GM19099 (cell line): ENCODE data around the gene UBA6.

Experiments used
- POLR2A ChIP-seq: IDR thresholded peaks from 3 replicates; pipeline ENCODE4 v1.6.1; 2011; ENCODE audit warnings: low read depth; ENCODE audit not compliant: insufficient read length; ENCODE audit errors: extremely low read depth

Gene UBA6

DNA sequence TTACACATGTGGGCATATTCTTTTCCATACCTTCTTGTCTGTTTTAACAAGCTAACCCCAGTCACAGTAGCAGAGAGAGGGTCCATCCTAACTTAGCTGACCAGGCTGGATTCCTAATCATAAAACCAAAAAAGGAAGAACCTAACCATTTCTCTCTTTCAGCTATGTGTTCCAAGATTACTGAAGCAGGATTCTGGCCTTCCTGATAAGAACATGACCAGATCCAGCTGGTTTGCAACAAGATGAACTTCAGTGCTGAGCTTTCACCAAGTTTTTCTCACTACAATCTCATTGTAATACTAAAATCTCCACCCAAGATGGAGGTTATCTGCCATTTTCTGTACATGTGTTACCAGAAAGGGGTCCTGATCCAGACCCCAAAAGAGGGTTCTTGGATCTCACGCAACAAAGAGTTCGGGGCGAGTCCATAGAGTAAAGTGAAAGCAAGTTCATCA, 20.4 kb upstream of the UBA6 start:
- TF ChIP-seq POLR2A: no peak

DNA sequence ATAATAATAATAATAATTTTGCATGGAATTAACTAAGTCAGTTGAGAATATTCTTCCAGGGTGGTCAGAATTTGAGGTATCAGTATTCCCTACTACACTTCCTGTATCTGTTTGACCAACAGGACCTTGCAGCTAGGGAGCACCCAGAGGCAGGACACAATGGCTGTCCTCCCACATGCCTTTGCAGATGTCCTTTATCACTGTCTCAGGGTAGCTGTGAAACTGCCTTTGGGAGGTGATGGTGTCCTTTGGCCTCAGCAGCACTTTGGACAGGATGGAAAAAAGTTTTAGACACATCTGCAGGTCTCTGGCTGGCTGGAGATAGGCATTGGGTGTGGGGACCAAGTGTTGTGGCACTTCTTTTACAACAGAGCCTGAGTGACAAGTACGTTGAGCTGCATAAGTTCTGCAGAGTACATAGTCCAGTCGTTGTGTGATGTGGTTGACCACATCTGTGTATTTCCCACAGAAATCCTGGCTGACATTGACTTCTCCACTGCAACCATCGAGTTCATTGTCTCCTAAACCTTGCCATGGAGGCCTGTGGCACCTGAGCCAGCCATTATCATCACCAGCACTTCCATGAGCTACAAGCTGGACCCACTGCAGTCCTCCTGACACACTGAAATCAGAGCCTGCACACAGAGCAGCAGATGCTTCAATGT, 19.1 kb upstream of the UBA6 start:
- TF ChIP-seq POLR2A: no peak

DNA sequence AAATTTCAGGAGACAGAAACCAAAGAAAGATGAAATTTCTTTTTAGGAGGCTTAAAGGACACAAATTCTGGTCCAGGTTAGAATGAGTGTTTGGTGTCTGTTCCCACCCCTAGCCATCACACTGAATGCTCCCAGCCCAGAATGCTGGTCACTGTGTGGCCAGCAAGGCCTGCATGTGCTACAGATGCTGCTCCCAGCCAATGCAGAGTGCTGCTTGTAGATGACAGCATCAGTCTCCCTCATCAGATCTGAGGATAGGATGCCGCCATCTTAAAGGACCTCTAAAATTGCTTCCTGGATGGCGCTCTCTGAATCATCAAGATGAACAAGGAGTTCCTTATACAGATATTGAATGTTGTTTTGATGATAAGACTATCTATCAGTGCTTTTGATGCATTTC, 17.9 kb upstream of the UBA6 start:
- no peak for TF ChIP-seq POLR2A

DNA sequence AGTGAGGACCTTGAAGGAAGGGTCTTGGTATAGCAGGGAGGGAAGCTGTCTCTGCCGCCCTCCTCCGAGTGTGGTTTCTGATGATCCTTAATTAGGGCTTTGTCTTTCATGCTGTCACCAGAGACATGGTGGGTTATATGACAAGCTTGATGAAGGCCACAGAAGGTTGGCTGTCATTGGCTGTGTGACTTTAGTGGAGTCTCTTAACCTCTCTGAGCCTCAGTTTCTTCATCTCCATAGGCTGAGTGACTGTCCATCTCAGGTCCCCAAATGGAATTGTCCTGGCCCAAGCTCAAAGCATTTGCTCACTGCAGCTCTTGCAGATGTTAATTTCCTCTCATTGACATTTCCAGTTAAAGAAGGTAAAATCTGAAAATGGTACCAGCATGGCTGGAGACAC, 16.6 kb upstream of the UBA6 start:
- TF ChIP-seq POLR2A: no peak

DNA sequence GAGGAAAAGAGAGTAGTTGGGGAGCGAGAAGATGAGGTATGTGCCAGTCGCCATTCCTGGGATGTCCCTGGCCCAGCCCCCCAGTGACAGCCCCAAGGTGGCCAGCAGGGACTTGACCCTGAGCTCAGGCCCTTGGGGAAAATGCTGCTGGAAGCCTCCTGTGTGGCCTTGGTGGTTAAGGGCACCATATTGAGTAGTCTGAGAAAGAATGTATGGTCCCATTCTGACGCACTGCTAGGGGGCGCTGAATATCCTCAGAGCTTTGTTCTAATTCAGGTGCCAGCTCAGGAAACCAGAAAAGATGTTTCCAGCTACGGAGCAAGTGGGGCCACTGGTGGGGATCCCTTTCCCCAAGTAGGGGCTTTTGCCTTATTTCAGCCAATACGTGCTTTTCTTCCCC, 14.0 kb upstream of the UBA6 start:
- TF ChIP-seq POLR2A: no peak

DNA sequence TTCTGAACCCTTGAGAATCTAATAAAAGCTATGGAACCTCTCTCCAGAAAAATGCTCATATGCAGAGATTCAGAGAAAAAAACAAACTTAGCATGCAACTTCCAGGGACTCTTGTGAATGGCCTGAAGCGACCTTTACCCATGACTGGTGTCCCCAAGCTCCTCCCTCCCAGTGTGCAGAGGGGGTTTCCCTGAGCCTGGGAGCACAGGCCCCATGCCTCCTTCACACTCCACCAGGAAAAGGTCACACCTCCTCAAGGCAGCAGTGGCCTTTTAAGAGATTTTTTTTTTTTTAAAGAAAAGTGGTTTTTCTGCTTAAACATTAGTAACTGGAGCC, 13.3 kb upstream of the UBA6 start:
- TF ChIP-seq POLR2A: no peak

DNA sequence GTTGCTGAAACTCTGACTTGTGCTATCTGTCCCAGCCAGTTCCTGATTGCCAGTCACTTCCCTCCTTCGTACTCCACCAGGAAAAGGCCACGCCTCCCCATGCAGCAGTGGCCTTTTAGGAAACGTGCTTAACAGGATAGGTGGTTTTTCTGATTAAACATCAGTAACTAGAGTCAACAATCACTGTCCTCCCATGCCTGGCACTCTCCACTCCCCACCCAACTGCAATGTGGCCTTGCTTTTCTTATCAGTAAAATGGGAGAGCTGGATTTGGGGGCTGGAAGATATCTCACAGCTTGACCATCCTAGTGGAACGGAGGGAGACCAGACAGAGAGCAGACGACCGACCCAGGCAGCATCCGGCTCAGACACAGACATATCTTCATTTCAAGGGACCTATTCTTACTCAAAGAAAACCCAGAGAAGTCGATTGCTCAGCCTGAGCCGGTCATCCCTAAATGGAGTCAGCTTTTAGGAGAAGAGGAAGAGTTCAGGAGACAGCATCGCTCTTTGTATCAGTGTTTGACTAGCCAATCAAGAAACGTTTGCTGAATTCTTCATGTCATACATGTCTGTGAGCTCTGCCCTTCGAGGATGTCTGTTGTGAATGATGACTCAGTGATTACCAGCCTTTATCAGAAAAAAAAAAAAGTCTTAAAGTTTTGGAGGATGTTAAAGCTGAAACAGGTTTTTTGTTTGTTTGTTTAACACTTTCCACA, 12.7 kb upstream of the UBA6 start:
- TF ChIP-seq POLR2A: no peak

DNA sequence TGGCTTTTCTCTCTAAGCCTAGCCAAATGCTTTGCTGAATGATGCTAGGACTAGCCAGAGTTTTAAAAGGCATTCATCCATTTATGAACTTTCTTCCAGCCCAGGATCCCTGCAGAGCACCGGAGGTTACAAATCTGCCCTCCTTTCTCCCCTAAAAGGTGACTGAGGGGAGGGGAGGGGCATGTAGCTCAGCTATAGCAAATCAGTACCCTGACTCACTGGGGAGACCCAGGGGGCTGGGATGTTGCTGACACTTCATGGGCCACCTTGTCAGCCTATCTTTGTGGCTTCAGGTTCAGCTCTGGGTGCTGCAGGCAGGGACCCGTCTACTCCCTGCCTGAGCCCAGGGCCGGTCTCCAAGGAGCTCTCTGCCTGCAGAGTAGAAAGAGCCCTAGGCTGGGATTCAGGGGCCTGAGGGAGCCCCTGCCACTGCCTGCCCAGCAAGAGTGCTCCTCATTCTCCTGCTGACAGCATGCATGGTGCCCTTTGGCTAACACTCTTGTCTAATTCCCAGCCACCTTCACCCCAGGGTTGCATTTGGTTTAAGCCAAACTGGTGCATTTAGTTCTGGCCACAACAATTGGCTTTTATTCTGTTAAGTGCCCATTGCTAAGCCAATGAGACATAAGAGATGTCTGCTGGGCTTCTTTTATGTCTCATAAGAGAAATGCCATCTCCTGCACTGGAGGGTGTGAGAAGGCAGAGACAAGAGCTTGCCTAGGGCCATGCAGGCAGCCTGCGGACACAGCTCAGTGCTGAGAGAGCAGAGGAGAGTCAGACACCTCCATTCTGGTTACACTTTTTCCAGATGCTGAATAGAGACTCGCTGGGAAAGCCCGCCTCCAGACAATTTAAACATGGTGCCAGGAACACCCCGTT, 11.9 kb upstream of the UBA6 start:
- TF ChIP-seq POLR2A: no peak

DNA sequence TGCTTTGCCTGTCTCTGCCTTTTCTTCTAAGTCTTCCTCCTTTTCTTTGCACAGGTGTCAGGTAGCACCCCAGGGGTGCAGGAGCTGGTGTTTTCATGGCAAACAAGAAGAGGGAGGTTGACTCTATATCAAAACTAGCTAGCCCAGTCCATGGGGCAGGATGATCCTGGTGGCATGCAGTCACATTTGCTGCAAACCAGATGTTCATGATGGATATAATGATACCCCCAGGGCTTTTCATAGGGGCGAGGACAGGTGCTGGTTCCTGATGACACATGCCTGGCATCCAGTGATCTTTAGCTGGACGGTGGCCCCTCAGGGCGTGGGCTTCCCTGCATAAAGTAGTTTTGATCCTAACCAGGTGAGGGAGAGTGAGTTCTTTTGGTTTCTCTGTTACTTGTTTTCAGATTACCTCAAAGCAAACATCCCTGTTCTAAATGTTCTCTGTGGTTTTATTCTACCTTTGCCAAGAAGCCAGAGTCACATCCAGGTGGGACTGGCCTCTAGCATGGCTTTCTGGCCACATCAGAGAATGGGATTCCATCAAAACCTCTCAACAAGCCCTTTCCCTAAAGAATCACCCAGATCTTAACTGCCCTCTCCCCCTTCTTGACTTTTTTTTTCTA, 11.2 kb upstream of the UBA6 start:
- no peak for TF ChIP-seq POLR2A

DNA sequence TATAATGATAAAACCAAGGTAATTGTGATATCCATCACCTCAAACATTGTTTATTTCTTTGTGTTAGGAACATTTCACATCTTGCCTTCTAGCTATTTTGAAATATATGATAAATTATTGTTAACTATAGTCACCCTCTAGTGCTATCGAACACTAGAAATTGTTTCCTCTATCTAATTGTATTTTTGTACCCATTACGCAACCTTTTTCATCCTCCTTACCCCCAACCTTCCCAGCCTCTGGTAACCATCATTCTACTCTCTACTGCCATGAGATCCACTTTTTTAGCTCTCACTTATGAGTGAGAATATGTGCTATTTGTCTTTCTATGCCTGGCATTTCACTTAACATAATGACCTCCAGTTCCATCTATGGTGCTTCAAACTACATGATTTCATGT, 3.9 kb upstream of the UBA6 start:
- TF ChIP-seq POLR2A: no peak

DNA sequence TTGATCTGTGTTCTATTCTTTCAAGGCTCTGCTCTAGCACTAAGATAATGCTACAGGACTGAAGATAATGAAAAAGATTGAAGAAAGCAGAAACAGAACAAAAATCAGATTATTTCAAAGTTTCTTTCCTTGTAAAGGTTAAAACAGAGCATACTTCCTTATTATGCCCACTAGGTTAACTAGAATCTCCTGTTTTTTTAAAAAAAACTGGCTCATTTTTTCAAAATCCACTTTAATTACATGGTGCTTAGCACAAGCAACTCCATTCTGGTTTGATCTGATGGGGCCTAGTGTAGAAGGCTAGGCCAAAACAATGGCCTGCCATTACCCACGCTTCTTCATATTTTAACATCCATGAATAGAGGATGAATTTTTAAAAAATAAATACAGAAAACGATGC, 1.2 kb upstream of the UBA6 start:
- no peak for TF ChIP-seq POLR2A

DNA sequence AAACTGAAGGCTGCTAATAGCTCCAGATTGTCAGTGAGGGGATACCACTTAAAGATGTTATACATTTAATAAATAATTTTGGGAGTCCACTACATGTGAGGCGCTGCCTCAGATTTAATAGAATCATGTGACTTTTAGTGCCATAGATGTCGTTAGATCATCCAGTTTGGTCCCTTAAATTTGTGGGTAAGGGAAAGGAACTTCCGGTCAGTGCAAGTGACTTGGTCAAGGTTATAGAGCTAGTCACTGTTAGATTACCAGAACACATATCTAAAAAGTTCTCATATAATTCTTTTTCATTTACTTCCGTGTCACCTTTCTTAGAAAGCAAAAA, 529 bp upstream of the UBA6 start:
- TF ChIP-seq POLR2A: no peak

DNA sequence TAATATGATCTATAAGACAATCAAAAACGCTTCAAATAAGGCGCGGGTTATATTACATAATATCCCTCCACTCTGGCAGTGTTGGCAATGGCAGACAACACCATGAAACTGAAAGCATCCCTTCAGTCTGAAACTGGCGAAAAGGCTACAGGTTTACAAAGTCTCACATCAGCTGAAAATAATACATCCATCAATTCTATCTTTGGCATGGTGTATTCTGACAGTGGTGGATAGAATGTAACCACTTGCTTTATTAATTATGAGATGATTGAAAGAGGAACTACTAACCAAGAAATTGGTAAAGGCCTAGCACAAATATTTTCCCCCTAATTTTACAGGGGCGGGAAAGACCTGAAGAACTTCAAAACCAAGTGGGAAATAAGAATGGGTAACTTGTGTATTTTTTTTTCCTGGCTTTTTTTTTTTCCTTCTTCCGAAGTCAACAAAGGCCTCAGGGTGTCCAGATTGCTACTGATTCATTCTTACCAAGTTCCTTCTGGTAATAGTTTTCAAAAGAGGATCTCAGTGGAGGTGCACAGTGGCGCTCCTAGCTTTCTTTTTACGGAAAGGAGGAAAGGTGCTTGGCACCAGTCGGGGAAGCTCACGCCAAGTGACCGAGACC, 728 bp downstream of the UBA6 start:
- no peak for TF ChIP-seq POLR2A

DNA sequence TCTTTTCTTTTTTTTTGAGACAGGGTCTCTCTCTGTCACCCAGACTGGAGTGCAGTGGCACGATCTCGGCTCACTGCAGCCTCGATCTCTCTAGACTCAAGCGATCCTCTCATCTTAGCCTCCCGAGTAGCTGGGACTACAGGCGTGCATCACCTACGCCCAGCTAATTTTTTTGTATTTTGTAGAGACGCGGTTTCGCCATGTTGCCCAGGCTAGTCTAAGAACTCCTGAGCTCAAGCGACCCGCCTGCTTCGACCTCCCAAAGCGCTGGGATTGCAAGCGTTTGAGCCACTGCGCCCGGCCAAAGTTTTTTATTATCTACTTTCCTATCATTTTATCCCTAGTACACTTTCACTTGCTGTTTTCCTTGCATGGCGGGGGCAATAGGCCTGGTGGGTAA, 1.4 kb downstream of the UBA6 start:
- TF ChIP-seq POLR2A: no peak
